ENCODE data around the gene SULT4A1. TPM values are rescaled to one million over a fixed set of nuclear protein-coding genes. Genes with fewer than 3 reads are reported as not detected.
"Not testable (repeated sequence)": the region's sequence is repeated elsewhere in the genome, so short reads cannot be mapped to it uniquely, and the experiment has no call there.

SULT4A1 gene
- polyA plus RNA-seq, 3 donors: not detected

GRCh38 chr22:43905681-43906080 is 43.4 kb upstream of the SULT4A1 start:
- 90% methylated on average over 2 of the region's 7 CpGs for WGBS (ENCODE audit: insufficient coverage)
- H3K27me3 Mint-ChIP-seq (ENCODE audit: low read depth in 3 of 3): peaks cover 4 to 19% (median 10%) of the 10 kb centered on the region in 3 donors
- no peaks in the 10 kb centered on the region for H3K4me1 ChIP-seq (ENCODE audit: control insufficient read depth in 1 of 2, insufficient read depth in 2 of 2, low read length in 2 of 2)
- TF ChIP-seq CTCF (IDR thresholded peaks at IDR 0.05): no peak
- intact Hi-C loops (cut with micrococcal nuclease): no loop called here
- DNase-seq: no peak
- no peak overlapping the region for H3K27ac ChIP-seq (ENCODE audit: low read depth in 1 of 2, low read length in 2 of 2)
- no peak overlapping the region for H3K9ac ChIP-seq (ENCODE audit: insufficient read depth, low read length, poor library complexity, severe bottlenecking)
- H3K27ac Mint-ChIP-seq: no peak overlapping the region
- H3K4me2 ChIP-seq (replicated peaks; ENCODE audit: extremely low read depth, low read length, poor library complexity, severe bottlenecking): no peak overlapping the region
- no peaks in the 10 kb centered on the region for H3K79me2 ChIP-seq (ENCODE audit: insufficient read depth, low read length)
- H3K36me3 Mint-ChIP-seq: no peaks in the 10 kb centered on the region
- no peaks in the 10 kb centered on the region for H4K20me1 ChIP-seq (ENCODE audit: insufficient read depth, low read length)
- no peaks in the 10 kb centered on the region for H3K4me1 Mint-ChIP-seq
- no peak overlapping the region for H3K4me3 Mint-ChIP-seq
- no peaks in the 10 kb centered on the region for H3K9me3 Mint-ChIP-seq
- no peak overlapping the region for H2AFZ ChIP-seq (ENCODE audit: insufficient read depth, low read depth, low read length, poor library complexity, severe bottlenecking)
- no peak overlapping the region for H3K4me3 ChIP-seq (replicated peaks in 1 of 3; ENCODE audit: low read depth in 2 of 3, low read length in 3 of 3)
- no peaks in the 10 kb centered on the region for H3K9me3 ChIP-seq (replicated peaks in 1 of 2; ENCODE audit: control insufficient read depth in 1 of 2, insufficient read depth in 1 of 2, low read length in 2 of 2)
- H3K27me3 ChIP-seq (ENCODE audit: control insufficient read depth in 2 of 2, insufficient read depth in 2 of 2, low read length in 2 of 2): peaks cover 0 to 3% of the 10 kb centered on the region in 2 donors
- H3K36me3 ChIP-seq (replicated peaks in 1 of 2; ENCODE audit: control insufficient read depth in 1 of 2, insufficient read depth in 2 of 2, low read length in 2 of 2): no peaks in the 10 kb centered on the region

- H3K9ac ChIP-seq (ENCODE audit: insufficient read depth, low read length, poor library complexity, severe bottlenecking); H2AFZ ChIP-seq (ENCODE audit: insufficient read depth, low read depth, low read length, poor library complexity, severe bottlenecking); DNase-seq; H3K4me3 ChIP-seq (replicated peaks in 1 of 3; ENCODE audit: low read depth in 2 of 3, low read length in 3 of 3); H4K20me1 ChIP-seq (ENCODE audit: insufficient read depth, low read length); H3K4me1 ChIP-seq (ENCODE audit: control insufficient read depth in 1 of 2, insufficient read depth in 2 of 2, low read length in 2 of 2); H3K36me3 Mint-ChIP-seq; H3K4me2 ChIP-seq (replicated peaks; ENCODE audit: extremely low read depth, low read length, poor library complexity, severe bottlenecking); H3K27ac ChIP-seq (ENCODE audit: low read depth in 1 of 2, low read length in 2 of 2); H3K4me1 Mint-ChIP-seq; H3K27ac Mint-ChIP-seq; H3K9me3 Mint-ChIP-seq; H3K4me3 Mint-ChIP-seq; H3K27me3 ChIP-seq (ENCODE audit: control insufficient read depth in 2 of 2, insufficient read depth in 2 of 2, low read length in 2 of 2); H3K27me3 Mint-ChIP-seq (ENCODE audit: low read depth in 3 of 3); H3K79me2 ChIP-seq (ENCODE audit: insufficient read depth, low read length); intact Hi-C loops (cut with micrococcal nuclease); H3K36me3 ChIP-seq (replicated peaks in 1 of 2; ENCODE audit: control insufficient read depth in 1 of 2, insufficient read depth in 2 of 2, low read length in 2 of 2); H3K9me3 ChIP-seq (replicated peaks in 1 of 2; ENCODE audit: control insufficient read depth in 1 of 2, insufficient read depth in 1 of 2, low read length in 2 of 2): not testable (repeated sequence)
- TF ChIP-seq CTCF (IDR thresholded peaks at IDR 0.05): peak; percentile 66
- 43% methylated on average over 5 of the region's 12 CpGs for WGBS (ENCODE audit: insufficient coverage)
Observed at GRCh38 chr22:43904412-43904811, 42.1 kb upstream of the SULT4A1 start.

- H3K4me3 ChIP-seq (replicated peaks in 1 of 3; ENCODE audit: low read depth in 2 of 3, low read length in 3 of 3); H3K36me3 Mint-ChIP-seq; H3K4me1 Mint-ChIP-seq; intact Hi-C loops (cut with micrococcal nuclease); H3K36me3 ChIP-seq (replicated peaks in 1 of 2; ENCODE audit: control insufficient read depth in 1 of 2, insufficient read depth in 2 of 2, low read length in 2 of 2); H3K27ac Mint-ChIP-seq; H3K4me2 ChIP-seq (replicated peaks; ENCODE audit: extremely low read depth, low read length, poor library complexity, severe bottlenecking); H4K20me1 ChIP-seq (ENCODE audit: insufficient read depth, low read length); DNase-seq; H3K27ac ChIP-seq (ENCODE audit: low read depth in 1 of 2, low read length in 2 of 2); H3K27me3 Mint-ChIP-seq (ENCODE audit: low read depth in 3 of 3); H3K4me3 Mint-ChIP-seq; H3K9me3 Mint-ChIP-seq; H3K9ac ChIP-seq (ENCODE audit: insufficient read depth, low read length, poor library complexity, severe bottlenecking); H3K79me2 ChIP-seq (ENCODE audit: insufficient read depth, low read length); H3K9me3 ChIP-seq (replicated peaks in 1 of 2; ENCODE audit: control insufficient read depth in 1 of 2, insufficient read depth in 1 of 2, low read length in 2 of 2); H2AFZ ChIP-seq (ENCODE audit: insufficient read depth, low read depth, low read length, poor library complexity, severe bottlenecking); H3K4me1 ChIP-seq (ENCODE audit: control insufficient read depth in 1 of 2, insufficient read depth in 2 of 2, low read length in 2 of 2); H3K27me3 ChIP-seq (ENCODE audit: control insufficient read depth in 2 of 2, insufficient read depth in 2 of 2, low read length in 2 of 2): not testable (repeated sequence)
- no CpG with 5 or more reads among the region's 12 CpGs for WGBS (ENCODE audit: insufficient coverage)
Observed at GRCh38 chr22:43903033-43903432, 40.7 kb upstream of the SULT4A1 start.
